Adrenal gland (tissue), 5 donors: ENCODE measurements around the gene SCYGR5.

Experiments
- CTCF ChIP-seq, 6 experiments: fragments of 450-650 bp in 4 of 6; fragments of 200-600 bp in 2 of 6; sonication (generic) in 1 of 6; IDR thresholded peaks; 1 replicate in 5 of 6; 2 replicates in 1 of 6; pipeline versions ENCODE4 v1.5.1 to v1.8.0; 2016 to 2021; ENCODE audit warnings: antibody characterized with exemption in 6 of 6, mild to moderate bottlenecking in 2 of 6, moderate library complexity in 1 of 6
- POLR2A ChIP-seq, 2 donors: fragments of 450-650 bp; IDR thresholded peaks; one replicate each; pipeline ENCODE4 v1.6.1; 2017; ENCODE audit warnings: antibody characterized with exemption in 2 of 2, mild to moderate bottlenecking in 2 of 2, moderate library complexity in 1 of 2
- donor health status: DM: no; HTN: no; CAD: no.

GRCh38 chr2:227674485-227674884, 7.9 kb downstream of the SCYGR5 start:
- no peak for TF ChIP-seq CTCF (IDR thresholded peaks at IDR 0.05)
- TF ChIP-seq POLR2A (IDR thresholded peaks at IDR 0.05), result no peak
